ENCODE results near the gene RIN3. TPM values are rescaled to one million over a fixed set of nuclear protein-coding genes. Genes with fewer than 3 reads are reported as not detected.

The RIN3 gene
- total RNA-seq, 1 experiment from 2014 or later, result 2.4 TPM

DNA sequence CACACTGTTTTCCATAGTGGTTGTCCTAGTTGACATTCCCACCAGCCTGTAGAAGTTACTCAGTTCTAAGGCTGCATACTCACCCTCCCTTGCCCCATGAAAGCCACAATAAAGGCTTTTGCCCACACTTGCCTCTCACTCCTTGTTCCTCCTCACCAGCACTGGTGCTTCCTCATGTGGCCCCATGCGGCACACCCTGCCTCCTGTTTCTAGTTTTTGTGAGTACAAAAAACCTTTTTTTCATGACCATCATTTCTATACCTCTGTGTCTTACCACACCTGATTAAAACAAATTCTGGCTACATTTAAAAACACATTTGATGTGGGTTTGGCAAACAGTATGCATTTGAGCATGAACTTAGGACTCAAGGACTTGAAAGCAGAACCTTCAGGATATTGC, 40.7 kb upstream of the RIN3 start:
- no TSS peak for BruUV-seq (replicated peaks)
- no peak for DNase-seq (ENCODE audit: low spot score)
- ChIA-PET POLR2A (ENCODE audit: low non-redundant PET) (no interaction called here), CTCF (no interaction called here)
- no peak overlapping the region for H3K27ac ChIP-seq (ENCODE audit: low read depth, low read length, poor library complexity, severe bottlenecking)
- no peaks in the 10 kb centered on the region for H3K27me3 ChIP-seq (replicated peaks; ENCODE audit: insufficient read depth, low read depth, low read length, poor library complexity)
- no peaks in the 10 kb centered on the region for H3K4me1 ChIP-seq (ENCODE audit: insufficient read depth, low read length, poor library complexity, severe bottlenecking)
- no peaks in the 10 kb centered on the region for H3K36me3 ChIP-seq (ENCODE audit: insufficient read depth, low read length, poor library complexity, severe bottlenecking)
- intact Hi-C loops (cut with micrococcal nuclease; ENCODE audit: unreplicated experiment), result no loop called here
- TF ChIP-seq, protein P1, sequence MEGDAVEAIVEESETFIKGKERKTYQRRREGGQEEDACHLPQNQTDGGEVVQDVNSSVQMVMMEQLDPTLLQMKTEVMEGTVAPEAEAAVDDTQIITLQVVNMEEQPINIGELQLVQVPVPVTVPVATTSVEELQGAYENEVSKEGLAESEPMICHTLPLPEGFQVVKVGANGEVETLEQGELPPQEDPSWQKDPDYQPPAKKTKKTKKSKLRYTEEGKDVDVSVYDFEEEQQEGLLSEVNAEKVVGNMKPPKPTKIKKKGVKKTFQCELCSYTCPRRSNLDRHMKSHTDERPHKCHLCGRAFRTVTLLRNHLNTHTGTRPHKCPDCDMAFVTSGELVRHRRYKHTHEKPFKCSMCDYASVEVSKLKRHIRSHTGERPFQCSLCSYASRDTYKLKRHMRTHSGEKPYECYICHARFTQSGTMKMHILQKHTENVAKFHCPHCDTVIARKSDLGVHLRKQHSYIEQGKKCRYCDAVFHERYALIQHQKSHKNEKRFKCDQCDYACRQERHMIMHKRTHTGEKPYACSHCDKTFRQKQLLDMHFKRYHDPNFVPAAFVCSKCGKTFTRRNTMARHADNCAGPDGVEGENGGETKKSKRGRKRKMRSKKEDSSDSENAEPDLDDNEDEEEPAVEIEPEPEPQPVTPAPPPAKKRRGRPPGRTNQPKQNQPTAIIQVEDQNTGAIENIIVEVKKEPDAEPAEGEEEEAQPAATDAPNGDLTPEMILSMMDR (conservative IDR thresholded peaks at IDR 0.05; ENCODE audit: low read depth, low read length), result no peak
- TF ChIP-seq EZH2 (IDR thresholded peaks at IDR 0.05; ENCODE audit: borderline replicate concordance, low read depth, low read length, poor library complexity, severe bottlenecking), result no peak
- H3K4me3 ChIP-seq (ENCODE audit: low read depth, low read length, poor library complexity, severe bottlenecking), result no peak overlapping the region
- H3K9me3 ChIP-seq (ENCODE audit: low read depth, low read length, poor library complexity, severe bottlenecking), result peaks cover 5% of the 10 kb centered on the region

DNA sequence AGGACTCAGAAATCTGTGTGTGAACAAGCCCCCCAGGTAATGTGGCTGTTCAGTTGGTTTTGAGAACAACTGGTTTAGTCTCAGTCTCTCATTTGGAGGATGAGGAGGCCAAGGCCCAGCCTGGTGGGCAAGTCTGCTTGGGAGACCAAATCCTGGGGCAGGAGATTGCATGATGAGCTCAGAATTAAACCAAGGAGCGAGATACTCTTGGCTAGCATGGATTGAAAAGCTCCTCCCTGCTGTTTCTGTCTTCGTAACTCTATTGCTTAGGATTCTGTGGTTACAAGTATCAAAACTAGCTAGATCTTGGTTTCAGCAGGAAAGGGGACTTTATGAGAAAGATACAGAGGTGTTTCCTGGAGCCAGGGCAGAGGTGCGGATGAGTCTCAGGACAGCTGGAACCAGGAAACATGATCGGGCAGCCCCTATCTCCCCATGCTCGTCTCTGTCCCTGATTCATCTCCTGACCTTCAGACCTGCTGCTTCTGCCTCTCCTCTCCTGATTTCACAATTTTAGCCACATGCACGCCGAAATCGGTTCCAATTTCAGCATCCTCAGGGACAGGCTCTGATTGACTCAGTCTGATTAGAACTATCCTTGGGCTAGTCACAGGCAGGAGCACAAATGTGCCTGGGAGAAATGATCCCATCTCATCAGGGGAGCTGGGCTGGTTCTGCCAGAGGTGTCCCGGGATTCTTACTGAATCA, 40.2 kb upstream of the RIN3 start:
- Histone ChIP-seq H3K4me3 (ENCODE audit: low read depth, low read length, poor library complexity, severe bottlenecking) (no peak overlapping the region), H3K4me1 (ENCODE audit: insufficient read depth, low read length, poor library complexity, severe bottlenecking) (no peaks in the 10 kb centered on the region), H3K27ac (ENCODE audit: low read depth, low read length, poor library complexity, severe bottlenecking) (no peak overlapping the region), H3K9me3 (ENCODE audit: low read depth, low read length, poor library complexity, severe bottlenecking) (peaks cover 5% of the 10 kb centered on the region), H3K36me3 (ENCODE audit: insufficient read depth, low read length, poor library complexity, severe bottlenecking) (no peaks in the 10 kb centered on the region), H3K27me3 (replicated peaks; ENCODE audit: insufficient read depth, low read depth, low read length, poor library complexity) (no peaks in the 10 kb centered on the region)
- DNase-seq (ENCODE audit: low spot score), result no peak
- no TSS peak for BruUV-seq (replicated peaks)
- ChIA-PET CTCF (no interaction called here), POLR2A (ENCODE audit: low non-redundant PET) (no interaction called here)
- intact Hi-C loops (cut with micrococcal nuclease; ENCODE audit: unreplicated experiment), result no loop called here
- TF ChIP-seq, protein P1 (conservative IDR thresholded peaks at IDR 0.05; ENCODE audit: low read depth, low read length), result no peak
- no peak for TF ChIP-seq EZH2 (IDR thresholded peaks at IDR 0.05; ENCODE audit: borderline replicate concordance, low read depth, low read length, poor library complexity, severe bottlenecking)

- BruUV-seq (replicated peaks), result no TSS peak
- ChIA-PET CTCF (no interaction called here), POLR2A (ENCODE audit: low non-redundant PET) (no interaction called here)
- Histone ChIP-seq H3K4me3 (ENCODE audit: low read depth, low read length, poor library complexity, severe bottlenecking) (no peak overlapping the region), H3K9me3 (ENCODE audit: low read depth, low read length, poor library complexity, severe bottlenecking) (peaks cover 5% of the 10 kb centered on the region), H3K27ac (ENCODE audit: low read depth, low read length, poor library complexity, severe bottlenecking) (no peak overlapping the region), H3K4me1 (ENCODE audit: insufficient read depth, low read length, poor library complexity, severe bottlenecking) (no peaks in the 10 kb centered on the region), H3K36me3 (ENCODE audit: insufficient read depth, low read length, poor library complexity, severe bottlenecking) (no peaks in the 10 kb centered on the region), H3K27me3 (replicated peaks; ENCODE audit: insufficient read depth, low read depth, low read length, poor library complexity) (no peaks in the 10 kb centered on the region)
- no peak for DNase-seq (ENCODE audit: low spot score)
- TF ChIP-seq, protein P1 (conservative IDR thresholded peaks at IDR 0.05; ENCODE audit: low read depth, low read length), result no peak
- TF ChIP-seq EZH2 (IDR thresholded peaks at IDR 0.05; ENCODE audit: borderline replicate concordance, low read depth, low read length, poor library complexity, severe bottlenecking), result no peak
- intact Hi-C loops (cut with micrococcal nuclease; ENCODE audit: unreplicated experiment), result no loop called here
These were observed 39.5 kb upstream of the RIN3 start for GRCh38 chr14:92473969-92474535.
